ENCODE data around the gene ADK.

- TF ChIP-seq CTCF (IDR thresholded peaks at IDR 0.05) (no peak), EP300 (IDR thresholded peaks at IDR 0.05) (no peak)
Measured at GRCh38 chr10:74110120-74110519, 40.9 kb upstream of the ADK start.

Measured in gastroesophageal sphincter (tissue), 3 donors.